Glomerular visceral epithelial cell (primary cell): ENCODE data around the gene CCDC141.
"Not testable (repeated sequence)": the region's sequence is repeated elsewhere in the genome, so short reads cannot be mapped to it uniquely, and the experiment has no call there.

Experiments
- DNase-seq: peaks from one replicate; pipeline ENCODE4 v3.0.0-alpha.2; 2016; ENCODE audit errors: extremely low spot score

Gene CCDC141

DNA sequence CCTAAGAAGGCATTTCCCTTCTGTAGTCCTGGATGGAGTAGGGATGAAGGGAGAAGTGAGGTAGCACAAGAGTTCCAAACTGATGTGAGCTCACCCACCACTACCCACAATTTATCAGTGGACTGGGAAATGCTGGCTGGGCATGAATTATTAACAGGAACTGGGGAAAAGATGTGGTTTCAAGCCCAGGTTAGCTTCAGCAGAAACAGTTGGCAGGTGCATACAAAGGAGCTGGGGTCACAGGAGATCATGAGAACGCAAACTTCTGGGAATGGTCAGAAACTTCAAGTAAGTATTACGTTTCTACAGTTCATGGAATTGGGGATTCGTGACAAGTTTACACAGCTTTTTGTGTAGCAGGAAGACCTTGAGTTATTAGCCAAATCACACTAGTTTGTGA is 5.4 kb downstream of the CCDC141 start:
- no peak for DNase-seq

DNA sequence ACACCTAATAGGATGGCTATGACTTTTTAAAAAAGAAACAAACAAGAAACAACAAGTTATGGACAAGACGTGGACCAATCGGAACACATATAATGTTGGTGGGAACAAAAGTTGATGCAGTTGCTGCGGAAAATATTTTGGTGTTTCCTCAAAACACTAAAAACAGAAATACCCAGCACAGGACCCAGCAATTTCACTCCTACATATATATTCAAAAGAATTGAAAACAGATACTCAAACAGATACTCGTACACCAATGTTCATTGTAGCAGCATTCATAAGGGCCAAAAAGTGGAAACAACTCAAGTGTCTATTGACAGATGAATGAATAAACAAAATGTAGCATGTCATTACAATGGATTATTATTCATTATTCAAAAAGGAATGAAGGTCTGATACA is 12.1 kb downstream of the CCDC141 start:
- no peak for DNase-seq

DNA sequence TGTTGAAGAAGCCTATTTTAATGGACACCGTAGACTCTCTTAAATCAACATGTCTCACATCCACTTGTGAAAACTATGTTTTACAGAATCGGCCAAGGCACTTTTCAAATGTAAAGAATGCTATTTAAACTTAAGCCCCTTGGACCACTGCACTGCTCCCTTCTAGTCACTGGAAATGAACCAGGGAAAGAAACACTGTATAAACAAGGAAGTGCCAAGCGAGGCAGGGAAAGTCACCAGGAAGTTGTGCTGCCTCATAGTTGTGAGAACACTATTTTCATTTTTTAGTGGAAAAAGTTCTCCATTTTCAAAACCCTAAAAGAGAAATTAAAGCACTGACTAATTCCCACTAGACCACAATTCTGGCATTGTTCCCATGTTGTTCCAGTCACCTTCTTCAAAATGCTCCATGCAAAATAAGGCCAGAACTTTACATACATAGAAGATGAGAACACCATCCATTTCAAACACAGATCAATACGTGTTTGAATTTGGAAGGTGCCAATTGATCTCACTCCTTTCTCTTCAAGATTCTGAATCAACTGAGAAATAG is 13.5 kb downstream of the CCDC141 start:
- DNase-seq, result no peak

DNA sequence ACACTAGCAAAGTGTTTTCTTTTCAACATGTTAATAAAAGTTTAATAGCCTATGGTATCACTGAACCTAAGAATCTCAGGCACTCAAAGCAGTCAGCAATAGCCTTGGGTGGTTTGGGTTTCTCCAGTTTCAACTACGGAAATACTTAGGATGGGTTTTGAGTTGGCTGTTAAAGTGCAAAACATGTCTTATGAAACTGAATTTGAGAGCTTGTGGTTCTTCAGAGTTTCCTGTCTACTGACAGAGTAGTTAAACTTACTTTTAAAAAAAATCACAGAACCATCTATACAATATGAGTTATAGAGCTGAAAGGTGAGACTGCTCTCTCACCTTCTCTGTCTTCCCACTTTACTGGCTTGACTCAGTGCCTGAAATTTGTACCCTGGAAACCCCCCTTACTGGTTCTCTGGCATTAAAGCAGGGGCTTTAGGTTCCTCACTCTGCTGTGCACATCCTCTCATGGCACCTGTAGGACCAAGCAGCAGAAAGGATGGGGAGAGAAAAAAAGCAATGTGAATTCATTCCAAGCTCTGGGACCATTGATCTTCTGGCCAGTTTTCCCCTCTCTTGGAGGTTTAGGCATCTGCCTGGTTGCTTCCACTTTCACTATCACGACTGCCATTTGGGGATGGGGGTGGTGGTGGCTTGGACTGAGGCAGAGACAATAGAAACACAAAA is 18.1 kb downstream of the CCDC141 start:
- DNase-seq, result no peak

DNA sequence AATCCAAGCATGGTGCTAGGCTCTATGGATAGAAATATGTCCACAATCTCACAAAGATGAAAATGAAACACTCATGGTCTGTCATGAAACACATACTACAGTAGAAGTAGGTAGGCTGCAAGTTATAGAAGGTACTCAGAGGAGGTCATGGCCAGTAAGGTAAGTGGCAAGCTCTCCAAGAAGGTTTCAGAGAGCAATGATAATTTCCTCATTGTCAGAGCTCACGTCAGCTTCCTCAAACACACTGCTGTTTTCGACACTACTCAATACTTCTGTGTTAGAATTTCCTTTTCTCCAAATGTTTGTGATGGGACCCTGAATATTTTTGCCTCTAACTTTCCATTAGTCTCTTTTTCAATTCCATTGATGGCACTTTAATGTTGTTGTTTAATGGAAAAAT is 25.5 kb downstream of the CCDC141 start:
- no peak for DNase-seq

GRCh38 chr2:179022685-179023084 is 27.3 kb downstream of the CCDC141 start:
- DNase-seq, result no peak

DNA sequence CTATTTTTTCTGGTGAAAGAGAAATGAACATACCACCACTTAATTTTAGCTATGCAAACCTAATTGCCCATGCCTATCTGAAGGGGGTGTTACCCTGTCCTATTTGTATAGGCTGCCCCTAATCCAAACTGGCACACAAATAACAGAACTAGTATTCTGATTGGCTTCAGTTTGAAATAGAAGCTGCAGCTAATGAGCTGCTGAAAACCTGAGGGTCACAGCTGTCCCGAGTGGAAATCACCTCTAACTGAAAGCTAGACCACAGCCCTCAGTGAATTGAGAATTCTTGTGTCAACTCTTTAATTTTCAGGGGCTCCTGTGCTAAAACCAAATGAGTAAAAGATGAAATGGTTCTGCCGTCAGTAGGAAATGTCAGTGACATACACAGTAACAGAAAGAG is 28.7 kb downstream of the CCDC141 start:
- DNase-seq, result no peak

GRCh38 chr2:179020156-179020750 is 29.7 kb downstream of the CCDC141 start:
- peak; percentile 27 for DNase-seq

DNA sequence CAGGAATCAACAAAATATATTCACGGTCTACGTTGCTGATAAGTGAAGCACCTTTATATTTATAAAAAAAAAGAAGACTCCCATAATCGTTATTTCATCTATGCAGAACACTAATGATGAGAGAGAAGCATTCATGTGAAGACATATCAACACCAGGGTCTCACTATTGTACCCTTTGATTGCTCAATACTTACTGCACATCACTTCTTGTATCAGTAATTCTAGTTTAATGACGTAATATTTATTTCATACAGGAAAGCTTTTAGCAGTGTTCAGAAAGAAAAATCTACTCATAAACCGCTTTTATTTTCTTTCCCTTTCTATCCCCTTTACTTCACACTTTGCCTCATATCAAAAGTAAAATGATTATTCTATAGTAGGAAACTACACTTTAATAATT is 30.7 kb downstream of the CCDC141 start:
- DNase-seq, result no peak

DNA sequence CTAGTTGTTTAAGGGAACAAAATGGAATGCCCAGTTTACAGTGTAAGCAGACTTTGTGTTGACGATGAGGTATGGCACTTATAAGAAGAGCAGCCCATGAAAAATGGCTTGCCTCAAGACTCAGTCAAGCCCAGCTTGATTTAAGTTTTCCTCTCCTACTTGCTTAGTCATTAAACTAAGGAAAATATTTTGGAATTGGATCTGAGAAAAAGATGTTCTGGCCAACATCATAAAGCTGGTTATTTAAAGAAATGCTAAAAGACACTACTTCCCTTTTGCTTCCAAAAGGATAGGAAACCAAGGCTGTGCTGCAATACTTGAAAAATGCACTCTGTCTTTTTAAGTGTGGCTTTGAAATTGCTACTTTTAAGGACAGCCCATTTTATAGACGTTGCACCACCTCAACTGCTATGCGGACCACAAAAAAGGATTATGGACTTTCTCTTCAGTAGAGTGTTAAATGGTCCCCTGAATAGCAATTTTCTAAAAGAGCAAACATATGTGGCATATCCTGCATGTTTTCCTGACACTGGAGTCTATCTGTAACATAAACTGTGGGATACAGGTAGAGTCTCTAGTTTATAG is 32.1 kb downstream of the CCDC141 start:
- DNase-seq, result no peak

DNA sequence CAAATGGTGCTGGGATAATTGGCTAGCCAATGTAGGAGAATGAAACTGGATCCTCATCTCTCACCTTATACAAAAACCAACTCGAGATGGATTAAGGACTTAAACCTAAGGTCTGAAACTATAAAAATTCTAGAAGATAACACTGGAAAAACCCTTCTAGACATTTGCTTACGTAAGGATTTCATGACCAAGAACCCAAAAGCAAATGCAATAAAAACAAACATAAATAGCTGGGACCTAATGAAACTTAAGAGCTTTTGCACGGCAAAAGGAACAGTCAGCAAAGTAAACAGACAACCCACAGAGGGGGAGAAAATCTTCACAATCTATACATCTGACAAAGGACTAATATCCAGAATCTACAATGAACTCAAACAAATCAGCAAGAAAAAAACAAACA is 35.7 kb downstream of the CCDC141 start:
- not testable (repeated sequence) for DNase-seq

GRCh38 chr2:179005976-179006375 is 44.0 kb downstream of the CCDC141 start:
- DNase-seq, result no peak

- no peak for DNase-seq
Measured at GRCh38 chr2:178999476-178999875, 50.5 kb downstream of the CCDC141 start.

- no peak for DNase-seq
Measured at GRCh38 chr2:178998539-178998938, 51.4 kb downstream of the CCDC141 start.

GRCh38 chr2:178997477-178997876 is 52.5 kb downstream of the CCDC141 start:
- DNase-seq, result no peak

GRCh38 chr2:178997067-178997466 is 52.9 kb downstream of the CCDC141 start:
- no peak for DNase-seq

DNA sequence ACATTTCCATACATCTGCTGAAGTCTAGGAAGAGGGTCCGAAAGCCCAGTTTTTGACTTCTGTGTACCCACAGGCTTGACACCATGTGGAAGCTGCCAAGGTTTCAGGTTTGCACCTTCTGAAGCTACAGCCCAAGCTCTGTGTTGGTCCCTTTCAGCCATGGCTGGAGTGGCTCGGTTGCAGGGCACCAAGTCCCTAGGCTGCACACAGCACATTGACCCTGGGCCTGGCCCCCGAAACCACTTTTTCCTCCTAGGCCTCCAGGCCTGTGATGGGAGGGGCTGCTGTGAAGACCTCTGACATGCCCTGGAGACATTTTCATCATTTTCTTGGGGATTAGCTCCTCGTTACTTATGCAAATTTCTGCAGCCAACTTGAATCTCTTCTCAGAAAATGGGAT is 55.7 kb downstream of the CCDC141 start:
- no peak for DNase-seq

GRCh38 chr2:178993788-178994187 is 56.1 kb downstream of the CCDC141 start:
- no peak for DNase-seq

GRCh38 chr2:178992719-178993118 is 57.2 kb downstream of the CCDC141 start:
- not testable (repeated sequence) for DNase-seq

DNA sequence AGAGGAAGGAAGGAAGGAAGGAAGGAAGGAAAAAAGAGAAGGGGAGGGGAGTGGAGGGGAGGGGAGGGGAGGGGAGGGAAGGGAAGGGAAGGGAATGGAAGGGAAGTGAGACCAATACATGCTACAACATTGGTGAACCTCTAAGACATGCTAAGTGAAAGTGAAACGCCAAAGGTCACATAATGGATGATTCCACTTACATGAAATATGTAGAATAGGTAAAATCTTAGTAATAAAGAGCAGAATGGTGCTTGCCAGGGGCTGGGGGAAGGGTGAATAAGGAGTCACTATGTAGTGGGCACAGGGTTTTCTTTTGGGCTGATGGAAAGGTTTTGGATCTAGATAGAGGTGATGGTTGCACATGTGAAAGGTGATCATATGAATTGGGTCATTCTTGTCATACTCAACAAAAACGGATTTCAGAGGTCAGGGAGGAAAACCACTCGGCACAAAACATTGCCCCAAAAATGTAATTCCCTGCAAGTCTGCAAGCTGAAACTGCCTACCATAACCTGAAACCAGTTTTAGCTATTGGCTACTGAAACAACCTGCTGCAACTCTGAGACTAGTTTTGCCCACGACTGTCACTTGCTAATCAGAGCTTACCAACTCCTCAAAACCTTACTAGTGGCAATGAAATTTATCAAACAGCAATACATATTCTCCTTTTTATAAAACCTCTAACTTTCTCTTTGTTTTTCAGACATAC is 59.2 kb downstream of the CCDC141 start:
- no peak for DNase-seq

GRCh38 chr2:178989424-178989823 is 60.5 kb downstream of the CCDC141 start:
- DNase-seq, result not testable (repeated sequence)

- DNase-seq, result not testable (repeated sequence)
Measured at GRCh38 chr2:178982652-178983051, 67.3 kb downstream of the CCDC141 start.
